Lower leg skin (tissue), 3 donors: ENCODE measurements around the gene EIF4B.
"Not testable (repeated sequence)": the region's sequence is repeated elsewhere in the genome, so short reads cannot be mapped to it uniquely, and the experiment has no call there.

Source experiments
- POLR2A ChIP-seq, 2 donors: fragments of 450-650 bp; IDR thresholded peaks; one replicate each; pipeline ENCODE4 v1.6.1; 2016 to 2017; ENCODE audit warnings: antibody characterized with exemption in 2 of 2, mild to moderate bottlenecking in 1 of 2, moderate library complexity in 1 of 2
- TF ChIP-seq, protein P1 (sequence below), 3 donors: fragments of 450-650 bp; IDR thresholded peaks; one replicate each; pipeline ENCODE4 v1.5.1; 2016; ENCODE audit warnings: antibody characterized with exemption in 3 of 3, mild to moderate bottlenecking in 3 of 3, moderate library complexity in 2 of 3

- TF ChIP-seq, protein P1, sequence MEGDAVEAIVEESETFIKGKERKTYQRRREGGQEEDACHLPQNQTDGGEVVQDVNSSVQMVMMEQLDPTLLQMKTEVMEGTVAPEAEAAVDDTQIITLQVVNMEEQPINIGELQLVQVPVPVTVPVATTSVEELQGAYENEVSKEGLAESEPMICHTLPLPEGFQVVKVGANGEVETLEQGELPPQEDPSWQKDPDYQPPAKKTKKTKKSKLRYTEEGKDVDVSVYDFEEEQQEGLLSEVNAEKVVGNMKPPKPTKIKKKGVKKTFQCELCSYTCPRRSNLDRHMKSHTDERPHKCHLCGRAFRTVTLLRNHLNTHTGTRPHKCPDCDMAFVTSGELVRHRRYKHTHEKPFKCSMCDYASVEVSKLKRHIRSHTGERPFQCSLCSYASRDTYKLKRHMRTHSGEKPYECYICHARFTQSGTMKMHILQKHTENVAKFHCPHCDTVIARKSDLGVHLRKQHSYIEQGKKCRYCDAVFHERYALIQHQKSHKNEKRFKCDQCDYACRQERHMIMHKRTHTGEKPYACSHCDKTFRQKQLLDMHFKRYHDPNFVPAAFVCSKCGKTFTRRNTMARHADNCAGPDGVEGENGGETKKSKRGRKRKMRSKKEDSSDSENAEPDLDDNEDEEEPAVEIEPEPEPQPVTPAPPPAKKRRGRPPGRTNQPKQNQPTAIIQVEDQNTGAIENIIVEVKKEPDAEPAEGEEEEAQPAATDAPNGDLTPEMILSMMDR (IDR thresholded peaks at IDR 0.05): not testable (repeated sequence)
- not testable (repeated sequence) for TF ChIP-seq POLR2A (IDR thresholded peaks at IDR 0.05)
Observed at GRCh38 chr12:53033832-53034231, 27.6 kb downstream of the EIF4B start.
